Measurements from ENCODE around the gene RALGAPB.

- TF ChIP-seq CREB1 (IDR thresholded peaks at IDR 0.05; ENCODE audit: low read depth) (no peak), REST (IDR thresholded peaks at IDR 0.05; ENCODE audit: low read depth) (no peak), MAX (IDR thresholded peaks at IDR 0.05) (no peak), EGR1 (IDR thresholded peaks at IDR 0.05) (no peak), EP300 (IDR thresholded peaks at IDR 0.05; ENCODE audit: borderline replicate concordance) (no peak), USF1 (IDR thresholded peaks at IDR 0.05) (no peak), NFIC (IDR thresholded peaks at IDR 0.05) (no peak), RAD21 (IDR thresholded peaks at IDR 0.05; ENCODE audit: low read depth) (no peak), YY1 (IDR thresholded peaks at IDR 0.05; ENCODE audit: low read depth) (no peak), TCF12 (IDR thresholded peaks at IDR 0.05; ENCODE audit: low read depth) (no peak), TEAD4 (IDR thresholded peaks at IDR 0.05) (no peak)
Observed at GRCh38 chr20:38471245-38471644, 1.4 kb upstream of the RALGAPB start.

Measured in Ishikawa (cell line).